SK-N-MC (cell line): Measurements from ENCODE around the gene SMARCB1.

Experiments
- EZH2 ChIP-seq: fragments of 200-600 bp; sonication (generic); IDR thresholded peaks from one replicate; pipeline ENCODE4 v1.6.1; 2017; ENCODE audit warnings: antibody characterized with exemption
- FOXP2 ChIP-seq: optimal IDR thresholded peaks from 2 replicates; pipeline ENCODE3; 2011; ENCODE audit warnings: mild to moderate bottlenecking, moderate library complexity; ENCODE audit not compliant: insufficient read depth; ENCODE audit errors: extremely low read length, control extremely low read depth
- POLR2AphosphoS5 ChIP-seq: IDR thresholded peaks from 2 replicates; pipeline ENCODE4 v1.6.1; 2012; ENCODE audit warnings: mild to moderate bottlenecking, low read depth, low read length, borderline replicate concordance

GRCh38 chr22:23774114-23774921 is 12.4 kb upstream of the SMARCB1 start:
- TF ChIP-seq EZH2 (no peak), POLR2AphosphoS5 (no peak), FOXP2 (no peak)
